HG03442 (cell line): Measurements from ENCODE around the gene SOCS7.

Source experiments
- ATAC-seq: cut with Tn5 transposase; IDR thresholded peaks from one replicate; pipeline ENCODE4 v1.9.1; 2021; ENCODE audit warnings: mild to moderate bottlenecking, moderate library complexity; ENCODE audit not compliant: unreplicated experiment

SOCS7 gene, protein sequence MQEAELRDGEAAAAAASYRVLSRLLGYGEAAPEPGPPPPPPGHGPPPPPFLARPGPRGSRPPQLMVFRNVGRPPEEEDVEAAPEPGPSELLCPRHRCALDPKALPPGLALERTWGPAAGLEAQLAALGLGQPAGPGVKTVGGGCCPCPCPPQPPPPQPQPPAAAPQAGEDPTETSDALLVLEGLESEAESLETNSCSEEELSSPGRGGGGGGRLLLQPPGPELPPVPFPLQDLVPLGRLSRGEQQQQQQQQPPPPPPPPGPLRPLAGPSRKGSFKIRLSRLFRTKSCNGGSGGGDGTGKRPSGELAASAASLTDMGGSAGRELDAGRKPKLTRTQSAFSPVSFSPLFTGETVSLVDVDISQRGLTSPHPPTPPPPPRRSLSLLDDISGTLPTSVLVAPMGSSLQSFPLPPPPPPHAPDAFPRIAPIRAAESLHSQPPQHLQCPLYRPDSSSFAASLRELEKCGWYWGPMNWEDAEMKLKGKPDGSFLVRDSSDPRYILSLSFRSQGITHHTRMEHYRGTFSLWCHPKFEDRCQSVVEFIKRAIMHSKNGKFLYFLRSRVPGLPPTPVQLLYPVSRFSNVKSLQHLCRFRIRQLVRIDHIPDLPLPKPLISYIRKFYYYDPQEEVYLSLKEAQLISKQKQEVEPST

DNA sequence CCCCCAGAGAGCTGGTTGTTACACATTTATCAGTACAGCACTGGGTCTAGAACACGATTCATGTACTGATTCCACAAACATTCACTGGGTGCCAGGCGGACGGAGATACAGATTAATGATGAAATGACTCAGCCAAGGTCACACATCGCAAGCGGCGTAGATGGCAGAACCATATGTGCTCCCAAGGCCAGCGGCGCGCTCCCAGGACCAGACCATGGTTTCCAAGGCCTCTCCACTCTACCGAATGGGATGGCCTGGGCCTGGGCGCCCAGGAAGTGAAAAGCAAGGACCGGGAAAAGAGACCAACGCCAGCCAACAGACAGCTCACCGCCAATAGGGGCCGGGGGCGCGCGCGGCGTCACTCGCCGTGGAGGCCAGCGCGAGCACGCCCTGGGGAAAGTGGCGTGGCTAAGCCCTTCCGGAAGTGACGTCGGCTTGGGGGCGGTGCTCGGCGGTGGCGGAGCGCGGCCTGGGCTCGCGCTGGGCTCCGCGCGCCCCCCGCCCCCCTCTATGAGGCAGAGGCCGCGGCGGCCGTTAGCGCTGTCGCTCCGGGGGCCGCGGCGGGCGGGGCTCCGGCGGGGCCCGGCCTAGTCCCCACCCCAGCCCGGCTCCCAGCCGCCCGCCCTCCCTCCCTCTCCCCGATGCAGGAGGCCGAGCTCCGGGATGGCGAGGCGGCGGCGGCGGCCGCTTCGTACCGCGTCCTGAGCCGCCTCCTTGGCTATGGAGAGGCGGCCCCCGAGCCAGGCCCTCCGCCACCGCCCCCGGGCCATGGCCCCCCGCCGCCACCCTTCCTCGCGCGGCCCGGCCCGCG lies at the start of gene SOCS7:
SOCS7 (plus strand) TSS at position 433 of the 811 bp plus-strand sequence; CDS start at position 642, 209 bp downstream.
- ATAC-seq, result peak; percentile 87

GRCh38 chr17:38315497-38315896 lies 36.1 kb upstream of the SOCS7 start:
- no peak for ATAC-seq

GRCh38 chr17:38317081-38317480 lies 34.6 kb upstream of the SOCS7 start:
- ATAC-seq, result no peak

GRCh38 chr17:38320482-38320881 lies 31.2 kb upstream of the SOCS7 start:
- ATAC-seq, result no peak

- ATAC-seq, result no peak
Observed at GRCh38 chr17:38322156-38322779, 29.4 kb upstream of the SOCS7 start.

GRCh38 chr17:38322897-38323296 lies 28.7 kb upstream of the SOCS7 start:
- no peak for ATAC-seq

GRCh38 chr17:38324141-38324697 lies 27.4 kb upstream of the SOCS7 start:
- ATAC-seq, result no peak

GRCh38 chr17:38324772-38325171 lies 26.9 kb upstream of the SOCS7 start:
- ATAC-seq, result no peak

DNA sequence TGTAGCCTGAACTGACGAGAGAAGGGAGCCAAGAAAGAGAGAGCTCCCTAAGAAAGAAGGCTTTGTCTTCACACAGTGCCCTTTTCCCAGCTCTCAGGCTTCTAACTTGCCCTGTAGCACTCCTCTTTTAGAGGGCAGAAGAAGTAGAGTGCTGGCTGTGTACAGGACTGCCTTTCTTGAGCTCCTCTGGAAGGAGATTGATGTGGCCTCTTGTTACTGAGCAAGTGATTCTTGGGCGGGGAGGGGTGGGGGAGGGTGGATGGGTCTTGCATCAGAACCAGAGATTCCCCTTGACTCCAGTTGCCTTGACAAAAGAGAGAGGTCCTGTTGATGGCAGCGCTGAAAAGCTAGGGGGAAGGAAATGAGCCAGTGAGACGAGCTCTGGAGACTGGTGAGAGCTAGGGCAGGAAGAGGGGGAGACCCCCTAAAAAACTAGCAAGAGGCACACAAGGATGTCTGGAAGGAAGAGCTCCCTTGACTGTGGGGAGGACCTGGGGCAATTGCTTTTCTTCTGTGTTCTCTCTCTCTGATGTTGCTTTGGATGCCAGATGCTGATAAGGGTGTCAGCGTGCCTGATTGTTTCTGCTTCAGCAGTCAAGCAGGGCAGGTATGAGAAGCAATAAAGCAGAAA lies 26.3 kb upstream of the SOCS7 start:
- ATAC-seq, result no peak

- no peak for ATAC-seq
Observed at GRCh38 chr17:38326996-38327792, 24.4 kb upstream of the SOCS7 start.

- ATAC-seq, result no peak
Observed at GRCh38 chr17:38327936-38328335, 23.7 kb upstream of the SOCS7 start.

GRCh38 chr17:38328620-38329019 lies 23.0 kb upstream of the SOCS7 start:
- ATAC-seq, result no peak

GRCh38 chr17:38329284-38329683 lies 22.4 kb upstream of the SOCS7 start:
- ATAC-seq, result no peak

GRCh38 chr17:38329808-38330730 lies 21.6 kb upstream of the SOCS7 start:
- ATAC-seq, result no peak

- ATAC-seq, result no peak
Observed at GRCh38 chr17:38330941-38331411, 20.7 kb upstream of the SOCS7 start.

DNA sequence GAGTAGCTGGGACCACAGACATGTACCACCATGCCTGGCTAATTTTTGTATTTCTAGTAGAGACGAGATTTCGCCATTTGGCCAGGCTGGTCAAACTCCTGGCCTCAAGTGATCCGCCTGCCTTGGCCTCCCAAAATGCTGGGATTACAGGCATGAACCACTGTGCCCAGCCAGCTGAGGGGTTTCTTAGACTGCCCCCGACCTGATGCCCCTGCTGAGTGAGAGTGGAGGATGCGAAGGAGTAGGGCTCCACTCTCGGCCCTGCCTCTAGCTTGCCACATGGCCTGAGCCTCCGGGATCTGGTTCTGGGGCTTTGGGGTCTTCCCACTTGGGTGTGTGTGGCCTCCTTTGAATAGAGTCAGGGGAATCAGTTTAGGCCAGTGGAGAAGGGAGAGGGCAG lies 18.9 kb upstream of the SOCS7 start:
- no peak for ATAC-seq

GRCh38 chr17:38333635-38334295 lies 17.9 kb upstream of the SOCS7 start:
- ATAC-seq, result no peak
